IPS-18a (cell line): ENCODE results near the gene PAXX.
"Not testable (repeated sequence)": the region's sequence is repeated elsewhere in the genome, so short reads cannot be mapped to it uniquely, and the experiment has no call there.

Source experiments
- H3K27ac ChIP-seq: one replicate; pipeline ENCODE4 v1.5.1; 2013; ENCODE audit warnings: low read length
- H3K27me3 ChIP-seq: one replicate; pipeline ENCODE4 v1.6.1; 2013; ENCODE audit warnings: mild to moderate bottlenecking, low read length; ENCODE audit not compliant: control insufficient read depth, insufficient read depth
- H3K36me3 ChIP-seq: one replicate; pipeline ENCODE4 v1.6.1; 2013; ENCODE audit warnings: low read depth, low read length; ENCODE audit not compliant: control insufficient read depth
- H3K4me1 ChIP-seq: one replicate; pipeline ENCODE4 v1.6.1; 2013; ENCODE audit warnings: low read depth, low read length; ENCODE audit not compliant: control insufficient read depth
- H3K4me3 ChIP-seq: one replicate; pipeline ENCODE4 v1.5.1; 2013; ENCODE audit warnings: low read length
- H3K9ac ChIP-seq: one replicate; pipeline ENCODE4 v1.6.1; 2013; ENCODE audit warnings: mild to moderate bottlenecking, low read length, moderate library complexity
- H3K9me3 ChIP-seq: one replicate; pipeline ENCODE4 v1.6.1; 2013; ENCODE audit warnings: low read depth, low read length; ENCODE audit not compliant: control insufficient read depth

Gene PAXX

GRCh38 chr9:137004285-137004684, 12.1 kb downstream of the PAXX start:
- H3K36me3 ChIP-seq, H3K4me3 ChIP-seq, H3K9ac ChIP-seq, H3K4me1 ChIP-seq, H3K27ac ChIP-seq, H3K27me3 ChIP-seq, H3K9me3 ChIP-seq: not testable (repeated sequence)

GRCh38 chr9:137006116-137007003, 14.1 kb downstream of the PAXX start:
- H3K9me3 ChIP-seq = no peaks in the 10 kb centered on the region
- no peaks in the 10 kb centered on the region for H3K4me1 ChIP-seq
- H3K27me3 ChIP-seq = no peaks in the 10 kb centered on the region
- no peak overlapping the region for H3K9ac ChIP-seq
- no peaks in the 10 kb centered on the region for H3K36me3 ChIP-seq
- H3K27ac ChIP-seq = no peak overlapping the region
- H3K4me3 ChIP-seq = no peak overlapping the region

- Histone ChIP-seq H3K4me1 (no peaks in the 10 kb centered on the region), H3K36me3 (no peaks in the 10 kb centered on the region), H3K9ac (no peak overlapping the region), H3K27ac (no peak overlapping the region), H3K27me3 (no peaks in the 10 kb centered on the region), H3K4me3 (no peak overlapping the region), H3K9me3 (no peaks in the 10 kb centered on the region)
Observed at GRCh38 chr9:137007108-137007815, 15.0 kb downstream of the PAXX start.

- no peak overlapping the region for H3K9ac ChIP-seq
- H3K9me3 ChIP-seq = no peaks in the 10 kb centered on the region
- H3K4me1 ChIP-seq = no peaks in the 10 kb centered on the region
- no peaks in the 10 kb centered on the region for H3K36me3 ChIP-seq
- no peak overlapping the region for H3K4me3 ChIP-seq
- no peaks in the 10 kb centered on the region for H3K27me3 ChIP-seq
- no peak overlapping the region for H3K27ac ChIP-seq
Observed at GRCh38 chr9:137007816-137008270, 15.6 kb downstream of the PAXX start.

GRCh38 chr9:137008312-137008711, 16.1 kb downstream of the PAXX start:
- no peaks in the 10 kb centered on the region for H3K27me3 ChIP-seq
- H3K36me3 ChIP-seq = no peaks in the 10 kb centered on the region
- no peak overlapping the region for H3K9ac ChIP-seq
- H3K27ac ChIP-seq = no peak overlapping the region
- H3K9me3 ChIP-seq = no peaks in the 10 kb centered on the region
- no peak overlapping the region for H3K4me3 ChIP-seq
- no peaks in the 10 kb centered on the region for H3K4me1 ChIP-seq

- no peaks in the 10 kb centered on the region for H3K27me3 ChIP-seq
- no peaks in the 10 kb centered on the region for H3K4me1 ChIP-seq
- no peak overlapping the region for H3K27ac ChIP-seq
- H3K9ac ChIP-seq = no peak overlapping the region
- no peaks in the 10 kb centered on the region for H3K36me3 ChIP-seq
- H3K9me3 ChIP-seq = no peaks in the 10 kb centered on the region
- H3K4me3 ChIP-seq = no peak overlapping the region
Observed at GRCh38 chr9:137009217-137009616, 17.0 kb downstream of the PAXX start.

- no peaks in the 10 kb centered on the region for H3K36me3 ChIP-seq
- H3K4me1 ChIP-seq = no peaks in the 10 kb centered on the region
- H3K9ac ChIP-seq = no peak overlapping the region
- no peak overlapping the region for H3K4me3 ChIP-seq
- H3K27me3 ChIP-seq = no peaks in the 10 kb centered on the region
- no peak overlapping the region for H3K27ac ChIP-seq
- H3K9me3 ChIP-seq = no peaks in the 10 kb centered on the region
Observed at GRCh38 chr9:137009938-137010732, 17.9 kb downstream of the PAXX start.

- no peaks in the 10 kb centered on the region for H3K27me3 ChIP-seq
- H3K9me3 ChIP-seq = no peaks in the 10 kb centered on the region
- no peaks in the 10 kb centered on the region for H3K4me1 ChIP-seq
Observed at GRCh38 chr9:137011156-137011555, 18.9 kb downstream of the PAXX start.

GRCh38 chr9:137011907-137012675, 19.9 kb downstream of the PAXX start:
- Histone ChIP-seq H3K9me3 (no peaks in the 10 kb centered on the region), H3K27ac (no peak overlapping the region), H3K4me3 (no peak overlapping the region), H3K4me1 (no peaks in the 10 kb centered on the region), H3K9ac (no peak overlapping the region), H3K36me3 (no peaks in the 10 kb centered on the region), H3K27me3 (no peaks in the 10 kb centered on the region)

More at GRCh38 chr9:137011156-137011555, 18.9 kb downstream of the PAXX start:
- Histone ChIP-seq H3K27ac (no peak overlapping the region), H3K36me3 (no peaks in the 10 kb centered on the region), H3K4me3 (no peak overlapping the region), H3K9ac (no peak overlapping the region)

- Histone ChIP-seq H3K36me3 (no peaks in the 10 kb centered on the region), H3K9ac (no peak overlapping the region), H3K4me1 (no peaks in the 10 kb centered on the region), H3K27me3 (no peaks in the 10 kb centered on the region), H3K9me3 (no peaks in the 10 kb centered on the region), H3K27ac (no peak overlapping the region), H3K4me3 (no peak overlapping the region)
Observed at GRCh38 chr9:137012694-137013570, 20.7 kb downstream of the PAXX start.
